Renal cortex interstitium (tissue), 11 donors: ENCODE results near the gene ANP32A. TPM values are rescaled to one million over a fixed set of nuclear protein-coding genes. Genes with fewer than 3 reads are reported as not detected.
A peak's percentile ranks its signal among the peaks of the same experiment; 100 is the strongest.

ENCODE experiments used
- DNase-seq, 11 donors: peaks; one replicate each; pipeline ENCODE4 v3.0.0-alpha.2; 2013; ENCODE audit warnings: low read depth in 9 of 11, low spot score in 4 of 11; ENCODE audit errors: extremely low read depth in 1 of 11
- polyA plus RNA-seq, 3 donors: library from polyadenylated mRNA; unstranded; fragments of 120-200 nt; gene quantifications; one replicate each; pipeline ENCODE4 v1.2.1, GENCODE V29; 2013; ENCODE audit not compliant: insufficient read length in 3 of 3

ANP32A gene
- polyA plus RNA-seq, 3 donors = 273 to 319 (median 309) TPM

DNA sequence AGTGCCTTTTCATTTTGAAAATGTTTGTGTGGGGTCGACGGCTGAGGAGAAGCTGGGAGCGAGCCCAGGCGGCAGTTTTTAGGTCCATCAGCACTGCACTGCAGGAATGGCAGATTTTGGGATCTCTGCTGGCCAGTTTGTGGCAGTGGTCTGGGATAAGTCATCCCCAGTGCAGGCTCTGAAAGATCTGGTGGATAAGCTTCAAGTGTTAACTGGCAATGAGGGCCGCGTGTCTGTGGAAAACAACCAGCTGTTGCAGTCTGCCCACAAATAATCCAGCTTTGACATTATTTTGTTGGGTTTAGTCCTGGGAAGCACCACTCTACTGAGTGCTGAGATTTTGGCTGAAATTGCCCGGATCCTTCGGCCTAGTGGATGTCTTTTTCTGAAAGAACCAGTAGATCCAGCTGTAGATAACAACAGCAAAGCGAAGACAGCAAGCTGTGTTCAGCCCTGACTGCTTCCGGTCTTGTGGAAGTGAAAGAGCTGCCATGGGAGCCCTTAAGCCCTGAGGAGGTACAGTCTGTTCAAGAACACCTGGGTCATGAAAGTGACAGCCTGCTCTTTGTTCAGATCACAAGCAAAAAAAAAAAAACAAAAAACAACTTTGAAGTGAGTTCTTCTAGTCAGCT, 13.1 kb upstream of the ANP32A start:
- DNase-seq = no peak

DNA sequence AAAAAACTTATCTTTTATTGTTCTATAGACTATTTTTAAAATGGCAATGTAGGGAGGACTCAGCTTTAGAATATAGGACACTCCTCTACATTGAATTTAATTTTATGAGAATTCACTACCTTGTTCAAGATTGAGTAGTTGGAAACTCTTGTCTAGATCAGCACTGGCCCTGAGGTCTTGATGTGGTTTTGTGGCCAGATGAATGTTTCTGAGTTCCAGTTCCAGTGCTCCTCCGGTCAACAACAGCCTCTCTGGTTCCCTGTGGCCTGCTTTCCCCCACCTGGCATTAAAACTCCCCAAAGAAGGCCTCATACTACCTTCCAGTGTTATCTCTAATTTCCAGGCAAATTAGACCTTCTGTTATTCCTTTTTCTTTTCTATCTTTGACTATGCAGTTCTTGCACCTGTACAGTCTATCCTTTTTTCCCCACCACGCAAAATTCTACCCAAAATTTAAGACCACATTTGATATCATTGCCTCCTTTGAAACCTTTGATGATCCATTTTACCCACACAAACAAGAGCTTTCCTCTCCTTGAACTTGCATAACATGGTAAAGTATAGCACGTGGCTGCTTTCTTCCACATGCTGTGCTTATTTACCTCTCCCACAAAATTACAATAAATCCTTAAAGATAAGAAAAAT, 9.6 kb upstream of the ANP32A start:
- DNase-seq = no peak

DNA sequence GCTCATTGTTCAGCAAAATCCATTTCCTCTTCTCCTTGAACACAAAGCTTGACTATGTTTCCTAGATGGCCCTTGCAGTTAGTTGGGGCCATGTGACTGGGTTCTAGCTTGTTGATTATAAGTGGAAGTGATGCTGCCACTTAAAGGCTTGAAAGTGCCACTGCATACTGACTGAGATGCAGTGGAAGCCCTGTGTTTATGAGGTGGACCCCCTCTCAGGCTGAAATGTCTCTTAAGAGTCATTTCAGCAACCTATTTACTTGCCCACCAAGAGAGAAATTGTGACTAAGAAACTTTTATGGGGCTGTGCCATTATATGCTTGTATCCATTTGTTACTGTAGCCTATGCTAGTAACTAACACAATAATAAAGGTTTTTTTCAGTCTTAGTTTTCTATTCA, 8.4 kb upstream of the ANP32A start:
- DNase-seq = no peak

DNA sequence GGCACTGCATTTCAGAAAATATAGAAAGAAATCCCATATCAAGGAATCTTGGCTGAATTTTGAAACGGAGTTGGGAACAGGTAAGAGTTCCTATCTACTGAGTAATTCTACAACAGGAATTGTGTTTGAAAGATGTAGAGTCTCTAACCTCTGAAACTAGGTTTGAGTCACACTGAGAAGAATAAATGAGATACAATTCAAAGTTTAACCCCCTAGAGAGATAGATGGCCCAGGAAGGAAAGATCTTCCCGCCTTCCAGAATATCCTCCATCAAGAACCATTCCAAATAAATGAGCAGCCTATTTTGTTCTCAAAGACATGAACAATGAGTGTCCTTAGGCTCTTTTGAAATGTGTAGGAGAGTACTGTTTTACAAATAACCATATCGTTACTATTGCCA, 2.9 kb upstream of the ANP32A start:
- DNase-seq = no peak

DNA sequence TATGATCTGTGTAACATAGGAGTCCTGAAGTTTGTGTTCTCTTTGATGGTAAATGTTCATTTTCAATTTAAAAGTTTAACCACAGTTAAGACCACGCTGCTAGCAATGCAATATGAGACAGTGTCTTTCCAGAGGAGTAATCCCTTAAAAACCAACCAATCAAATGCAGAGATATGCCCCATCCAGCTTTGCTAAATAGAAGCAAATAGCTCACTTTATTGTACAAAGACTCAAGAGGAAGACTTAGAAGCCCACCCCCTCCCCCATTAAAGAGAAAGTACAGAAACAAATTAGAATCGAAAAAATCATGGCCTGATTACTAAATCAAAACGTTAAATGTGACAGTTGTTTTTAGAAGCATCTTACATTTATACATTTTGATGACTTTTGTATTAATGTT, 2.1 kb upstream of the ANP32A start:
- DNase-seq = no peak

DNA sequence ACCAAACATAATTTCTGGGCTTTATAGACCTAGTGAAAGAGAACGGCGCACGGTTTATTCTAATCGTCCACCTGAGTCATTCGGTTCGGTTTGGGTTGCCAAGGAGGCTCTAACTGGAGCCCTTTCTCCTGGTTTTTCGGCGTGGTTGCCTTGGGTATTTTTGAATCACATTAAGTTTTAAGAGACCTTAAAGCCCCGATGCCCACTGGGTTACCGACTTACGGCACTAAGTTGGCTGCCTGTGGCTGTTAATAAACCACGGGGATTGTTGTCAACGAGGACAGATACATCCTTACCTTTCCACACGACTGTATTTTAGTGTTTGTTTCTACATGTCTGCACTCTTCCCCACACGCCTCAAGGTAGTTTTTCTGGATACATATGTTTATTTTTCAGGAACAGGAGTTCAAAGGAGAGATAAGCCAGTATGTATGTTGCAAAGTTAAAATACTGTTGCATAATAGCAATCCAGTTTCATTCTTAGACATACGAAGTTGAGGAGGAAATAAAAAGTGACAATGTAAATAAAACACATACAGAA, 1.2 kb upstream of the ANP32A start:
- DNase-seq = no peak

DNA sequence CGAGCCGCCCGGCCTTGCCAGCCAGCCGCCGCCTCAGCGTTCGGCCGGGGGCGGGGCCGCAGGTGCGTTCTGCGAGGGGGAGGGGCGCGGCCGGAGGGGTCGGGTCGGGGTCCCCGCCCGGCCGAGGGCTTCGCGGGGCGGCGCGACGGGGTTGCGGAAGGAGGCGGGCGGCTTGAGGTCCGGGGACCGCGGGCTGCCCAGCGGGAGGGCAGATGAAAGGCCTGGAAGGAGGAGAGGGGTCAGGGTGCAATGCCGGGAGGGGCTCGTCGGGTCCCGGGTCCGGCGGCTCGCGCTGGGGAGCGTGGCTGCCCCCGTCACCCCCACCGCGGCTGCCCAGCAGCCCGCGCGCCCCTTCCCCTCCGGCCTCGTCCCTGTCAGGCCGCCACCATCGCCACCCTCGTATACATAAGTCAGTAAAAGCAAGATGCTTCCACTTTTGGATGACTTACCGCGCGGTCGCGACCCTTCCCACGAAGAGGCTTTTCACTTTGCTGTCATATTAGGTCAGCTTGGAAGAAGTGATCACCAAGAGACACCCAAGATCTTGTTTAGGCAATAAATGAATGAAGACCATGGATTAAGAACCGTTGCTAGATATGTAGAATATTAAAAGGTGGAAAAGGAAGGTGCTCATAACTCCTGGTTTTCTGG, 620 bp upstream of the ANP32A start:
- DNase-seq = no peak

DNA sequence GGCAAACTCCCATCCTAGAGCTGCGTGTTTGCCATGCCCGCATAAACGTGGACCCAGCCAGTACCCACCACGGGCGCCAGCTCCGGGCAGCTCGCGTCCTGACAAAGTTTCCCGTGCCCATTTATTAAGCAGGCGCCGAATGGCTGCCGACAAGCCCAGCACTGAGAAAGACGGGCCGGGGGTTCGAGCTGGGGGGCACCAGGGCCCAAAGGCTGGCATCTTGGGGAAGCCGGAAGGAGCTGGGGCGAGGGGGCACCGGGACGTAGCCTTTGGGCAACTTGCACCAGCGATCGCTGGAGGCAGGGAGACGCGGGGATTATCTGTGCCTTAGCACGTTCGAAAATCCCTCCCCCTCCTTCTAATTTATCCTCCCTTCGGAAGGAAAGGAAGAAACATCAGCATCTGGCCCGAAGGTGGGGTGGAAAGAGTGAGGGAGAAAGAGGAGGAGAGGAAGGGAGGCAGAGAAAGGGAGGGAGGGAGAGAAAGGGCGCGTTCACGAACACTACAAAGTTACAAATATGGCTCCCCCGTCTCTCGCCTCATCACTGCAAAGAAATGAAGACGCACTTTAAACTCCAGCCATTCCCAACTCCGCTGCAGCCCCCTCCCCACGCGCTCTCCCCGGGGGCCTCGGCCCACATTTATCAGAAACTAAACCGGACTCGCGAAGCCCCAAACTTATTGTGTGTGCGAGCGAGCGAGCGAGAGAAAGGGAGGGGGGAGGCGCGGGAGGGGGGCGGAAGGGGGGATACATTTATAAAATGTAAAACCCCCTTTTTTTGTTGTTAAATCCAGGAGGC, 1.0 kb downstream of the ANP32A start:
- peak in 6 of 11 donors; percentile 44 to 67 (median 59) for DNase-seq

DNA sequence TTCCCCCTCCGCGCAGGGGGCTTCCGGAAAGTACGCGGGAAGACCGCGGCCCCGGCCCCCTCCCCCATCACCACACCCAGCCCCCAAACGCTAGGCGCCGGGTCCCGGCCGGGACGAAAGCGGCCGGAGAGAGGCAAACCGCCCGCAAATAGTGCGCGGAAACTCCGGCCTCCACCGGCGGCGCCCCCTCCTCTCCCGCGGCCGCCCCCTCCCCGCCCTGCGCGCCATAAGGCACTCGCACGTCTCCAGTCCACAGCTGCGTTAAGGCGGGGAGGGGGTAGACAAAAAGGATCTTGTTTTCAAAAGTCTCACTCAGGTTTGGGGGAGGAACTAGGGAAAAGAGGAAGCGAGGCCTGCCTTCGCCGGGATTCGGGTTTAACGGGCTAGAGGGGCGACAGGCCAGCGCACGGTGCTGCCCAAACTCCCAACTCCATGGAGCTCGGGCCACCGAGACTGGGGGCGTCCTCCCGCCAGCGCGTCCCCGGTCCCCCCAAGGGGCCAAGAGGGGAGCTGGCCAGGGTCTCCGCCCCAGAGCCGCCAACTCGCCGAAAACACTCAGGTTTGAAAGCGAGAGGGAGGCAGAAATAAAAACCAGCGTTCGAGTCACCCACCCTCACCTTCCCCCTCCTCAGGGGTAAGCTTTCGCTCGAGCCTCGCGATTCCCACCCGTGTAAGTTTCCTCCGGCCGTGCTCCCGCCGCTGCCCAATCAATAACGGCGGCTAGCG, 1.8 kb downstream of the ANP32A start:
- DNase-seq = peak in 6 of 11 donors; percentile 43 to 68 (median 52)

DNA sequence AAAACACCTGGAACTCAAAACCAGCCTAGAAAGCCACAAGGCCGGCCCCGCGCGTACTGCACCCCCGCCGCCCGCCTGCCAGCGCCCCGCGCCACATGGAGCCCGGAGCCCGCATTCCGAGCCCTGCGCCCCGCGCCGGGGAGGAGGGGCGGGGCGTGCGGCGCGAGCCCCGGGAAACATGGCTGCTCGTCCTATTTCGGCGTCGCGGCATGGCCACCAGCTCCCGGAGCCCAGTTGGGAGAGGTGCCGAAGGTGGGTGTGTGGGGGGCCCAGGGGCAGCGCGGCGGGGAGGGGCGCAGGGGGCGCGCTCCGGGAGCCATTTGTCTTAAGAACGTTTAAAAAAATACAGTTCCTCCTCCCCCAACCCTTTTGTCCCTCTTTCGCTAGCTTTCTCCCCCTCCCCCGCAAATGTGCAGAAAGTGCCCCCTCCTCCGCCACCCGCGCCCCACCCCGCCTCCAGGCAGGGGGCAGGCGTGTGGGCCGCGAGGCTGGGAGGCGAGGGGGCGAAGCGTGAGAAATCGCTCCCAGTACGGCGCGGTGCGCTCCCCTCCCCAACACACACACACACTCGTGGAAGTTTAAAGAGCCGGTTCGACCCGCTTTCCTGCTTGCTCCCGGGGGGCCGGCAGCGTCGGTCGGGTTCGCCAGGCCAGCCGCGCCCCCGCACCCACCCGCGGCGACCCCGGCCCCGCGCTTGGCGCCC, 2.5 kb downstream of the ANP32A start:
- peak in 8 of 11 donors; percentile 49 to 80 (median 72) for DNase-seq

DNA sequence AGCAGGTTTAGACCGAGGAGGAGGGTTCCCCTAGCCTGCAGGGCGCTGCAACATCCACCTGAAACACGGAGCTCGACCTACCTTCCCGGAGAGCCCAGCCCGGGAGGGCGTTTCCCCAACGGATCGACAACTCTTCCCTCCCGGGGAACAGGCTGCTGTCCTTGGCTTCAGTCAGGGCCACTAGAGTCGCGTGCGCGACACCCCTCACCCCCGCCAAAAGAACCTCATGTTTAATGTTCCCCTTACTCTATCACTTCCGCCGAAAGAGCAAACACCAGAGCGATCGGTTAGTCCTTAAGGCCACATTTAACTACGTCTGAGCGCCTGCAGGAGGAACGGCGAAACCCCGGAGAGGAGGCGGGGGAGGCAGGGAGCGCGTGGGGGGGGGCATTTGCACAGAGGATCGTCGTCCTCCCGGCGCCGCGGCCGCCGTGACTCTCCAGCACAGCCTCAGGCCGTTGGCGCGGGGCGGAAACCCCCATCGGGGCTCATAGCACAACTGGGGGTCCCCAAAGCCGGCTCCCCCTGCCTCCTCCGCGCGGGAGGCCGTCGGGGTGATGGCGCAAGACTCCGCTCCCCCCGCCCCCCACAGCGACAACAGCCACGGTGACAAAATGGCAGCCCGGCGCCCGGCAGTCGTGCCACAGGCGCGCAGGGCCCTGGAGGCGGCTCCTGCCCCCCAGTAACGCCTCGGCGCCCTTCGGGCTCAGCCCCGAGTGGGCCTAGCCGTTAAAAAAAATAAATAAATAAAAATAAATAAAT, 3.2 kb downstream of the ANP32A start:
- peak in 7 of 11 donors; percentile 45 to 71 (median 66) for DNase-seq

DNA sequence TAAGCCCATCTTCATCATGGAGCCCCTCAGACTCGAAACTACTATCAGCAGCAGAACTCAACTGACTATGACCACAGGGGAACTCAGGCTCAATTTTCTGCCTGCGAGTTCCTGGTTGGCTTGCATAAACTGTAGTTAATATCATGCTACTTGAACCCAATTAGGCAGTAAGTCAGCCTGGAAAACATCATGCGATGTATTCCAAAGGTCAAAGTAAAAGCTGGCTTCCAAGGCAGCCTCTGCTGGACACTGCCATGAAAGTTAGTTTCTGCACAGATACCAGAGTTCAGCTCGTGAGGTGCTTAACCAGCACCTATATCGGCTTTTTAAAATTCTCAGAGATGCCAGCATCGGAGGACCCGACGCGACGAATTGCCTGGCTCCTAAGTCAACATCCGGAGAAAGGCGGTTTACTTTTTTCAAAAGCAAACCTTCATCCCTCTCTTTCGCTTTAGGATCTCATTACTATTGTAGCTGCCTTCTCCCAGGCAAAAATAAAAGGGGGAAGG, 3.8 kb downstream of the ANP32A start:
- peak in 3 of 11 donors; percentile 33 to 57 (median 41) for DNase-seq

DNA sequence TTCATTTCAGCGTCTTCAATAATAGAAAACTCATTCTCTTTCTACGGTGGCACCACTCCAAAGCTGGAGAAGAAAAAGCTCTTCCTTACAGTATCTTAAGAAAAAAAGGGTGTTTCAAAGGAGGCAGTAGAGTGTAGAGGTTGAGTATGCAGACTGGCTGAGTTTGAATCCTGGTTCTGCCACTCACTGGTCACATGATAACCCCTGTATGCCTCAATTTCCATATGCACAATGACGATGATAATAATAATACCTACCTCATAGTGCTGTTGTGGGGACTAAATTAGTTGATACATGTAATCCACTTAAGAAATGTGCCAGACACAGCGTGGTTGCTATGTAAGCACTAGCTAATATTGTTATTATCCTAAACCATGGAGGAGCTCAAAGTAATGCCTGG, 4.5 kb downstream of the ANP32A start:
- no peak for DNase-seq

DNA sequence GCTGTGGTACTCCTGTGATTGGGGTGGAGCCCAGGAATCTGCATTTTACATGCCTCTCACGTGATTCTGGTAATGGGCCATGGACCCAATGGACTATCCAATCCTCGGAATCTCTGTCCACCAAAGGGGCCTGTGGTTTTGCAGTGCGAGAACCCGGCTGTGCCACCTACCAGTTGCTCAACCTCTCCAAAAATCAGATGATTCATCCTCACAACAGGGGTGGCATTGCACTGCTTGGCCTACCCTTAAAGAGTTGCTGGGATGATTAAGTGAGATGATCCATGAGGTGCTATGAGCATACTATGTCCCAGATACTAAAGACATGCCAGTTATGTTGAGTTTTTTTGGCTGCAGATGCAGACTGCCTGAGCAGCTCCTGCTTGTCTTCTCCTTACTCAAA, 5.1 kb downstream of the ANP32A start:
- DNase-seq = no peak

DNA sequence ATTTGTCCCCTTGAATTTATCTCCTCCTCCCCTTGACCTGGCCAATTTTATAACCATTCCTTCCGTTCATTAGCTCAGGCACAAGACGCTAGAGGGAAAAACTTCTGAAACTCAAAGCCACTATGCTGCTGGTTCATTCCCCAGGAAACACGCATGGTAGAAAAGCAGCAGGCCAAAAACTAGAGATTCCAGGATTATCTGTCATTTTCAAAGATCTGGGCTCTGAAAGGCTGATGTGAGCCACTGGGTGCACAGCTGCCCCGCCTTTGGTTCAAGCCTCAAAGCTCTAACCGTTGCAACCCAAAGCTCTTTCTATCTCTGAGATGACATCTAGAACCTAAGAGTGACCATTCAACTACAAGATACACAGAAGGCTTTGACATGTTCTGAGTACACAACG, 6.1 kb downstream of the ANP32A start:
- DNase-seq = no peak

DNA sequence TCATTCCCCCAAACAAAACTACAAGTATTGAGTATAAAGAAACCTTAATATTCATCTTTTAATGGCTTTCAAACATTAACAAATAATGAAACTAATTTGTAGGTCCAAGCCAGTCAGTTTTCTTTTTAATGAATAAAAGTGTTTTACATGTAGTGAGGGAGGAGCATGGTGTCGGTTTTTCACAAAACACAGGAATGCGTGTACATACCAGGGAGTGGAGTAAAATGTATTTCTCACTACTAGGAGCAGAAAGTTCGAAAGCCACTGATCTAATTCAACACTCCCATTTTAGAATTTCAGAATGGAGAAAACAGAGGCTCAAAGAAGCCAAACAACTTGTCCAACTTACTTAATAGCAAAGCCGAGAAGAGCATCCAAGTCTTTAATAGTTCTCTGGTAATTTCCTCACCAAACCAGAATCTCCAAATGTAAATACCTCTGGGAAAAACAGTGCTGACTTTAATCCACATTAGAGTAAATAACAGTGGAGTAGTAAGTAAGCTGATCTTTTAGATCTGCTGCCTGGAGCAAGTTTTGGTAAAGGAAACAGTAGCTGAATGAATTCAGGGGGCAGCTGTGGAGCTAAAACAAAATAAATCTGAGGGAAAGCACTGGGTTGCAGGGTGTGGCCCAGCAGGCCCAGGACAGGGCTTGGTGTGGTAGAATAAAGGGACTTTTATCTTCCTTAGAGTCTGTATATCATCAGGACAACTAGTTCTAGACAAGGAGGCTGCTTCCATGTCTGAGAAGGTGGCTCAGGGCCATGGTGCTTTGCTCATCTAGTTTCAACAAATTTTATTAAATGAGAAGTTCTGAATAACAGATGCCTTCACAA, 7.9 kb downstream of the ANP32A start:
- DNase-seq = no peak
